HG02610 (cell line): Measurements from ENCODE around the gene ZNF594.
"Not testable (repeated sequence)": the region's sequence is repeated elsewhere in the genome, so short reads cannot be mapped to it uniquely, and the experiment has no call there.

Experiments
- ATAC-seq: cut with Tn5 transposase; IDR thresholded peaks from one replicate; pipeline ENCODE4 v1.9.1; 2021; ENCODE audit warnings: mild to moderate bottlenecking, moderate library complexity; ENCODE audit not compliant: unreplicated experiment

Gene ZNF594

DNA sequence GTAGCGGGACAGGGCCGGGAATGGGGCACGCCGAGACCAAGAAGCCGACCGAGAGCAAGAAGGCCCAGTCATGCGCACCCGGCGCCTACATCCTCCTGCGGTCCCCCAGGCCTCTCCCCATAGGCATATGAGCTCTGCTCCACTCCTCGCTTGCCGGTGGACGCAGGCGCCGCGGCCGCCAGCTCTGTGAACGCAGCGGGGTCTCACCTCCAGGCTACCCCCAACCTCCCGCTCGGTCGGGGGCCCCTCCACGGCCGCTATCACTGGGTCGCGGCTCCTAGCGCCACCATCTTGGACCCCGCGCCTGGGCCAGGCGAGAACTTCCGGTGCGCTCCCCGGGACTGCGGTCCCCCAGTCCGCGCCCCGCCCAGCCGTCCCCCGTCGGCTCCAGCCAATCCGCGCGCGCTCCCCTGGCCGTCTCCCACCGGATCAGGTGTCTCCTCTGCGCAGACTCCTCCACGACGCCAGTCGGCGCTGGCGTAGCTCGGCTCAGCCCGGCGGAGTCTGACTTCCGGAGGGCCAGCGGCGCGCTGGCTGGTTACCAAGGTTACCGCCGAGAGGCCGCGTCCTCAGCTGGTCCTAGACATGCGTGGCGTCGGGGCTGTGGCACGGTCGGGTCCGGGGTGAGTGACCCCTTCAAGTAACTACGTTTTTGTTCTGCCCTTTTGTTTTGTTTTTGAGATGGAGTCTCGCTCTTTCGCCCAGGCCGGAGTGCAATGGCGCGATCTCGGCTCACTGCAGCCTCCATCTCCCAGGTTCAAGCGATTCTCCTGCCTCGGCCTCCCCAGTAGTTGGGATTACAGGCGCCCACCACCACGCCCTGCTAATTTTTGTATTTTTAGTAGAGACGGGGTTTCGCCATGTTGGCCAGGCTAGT lies at the start of gene ZNF594:
Gene ZNF594 (minus strand): TSS at position 328 of the 877 bp plus-strand sequence. CDS start 7,612 bp downstream, outside the sequence.
- ATAC-seq = peak; percentile 95

DNA sequence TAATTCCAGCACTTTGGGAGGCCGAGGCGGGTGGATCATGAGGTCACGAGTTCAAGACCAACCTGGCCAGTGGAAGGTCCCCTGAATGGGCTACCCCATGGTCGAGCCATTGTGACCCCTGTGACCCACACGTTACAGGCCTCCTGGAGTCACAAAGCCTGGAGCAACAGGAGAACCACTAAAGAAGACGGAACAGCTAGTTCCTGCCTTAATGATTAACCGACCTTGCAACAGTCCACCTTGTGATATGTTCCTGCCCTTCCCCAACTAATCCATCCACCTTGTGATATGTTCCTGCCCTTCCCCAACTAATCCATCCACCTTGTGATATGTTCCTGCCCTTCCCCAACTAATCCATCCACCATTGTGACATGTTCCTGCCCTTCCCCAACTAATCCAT lies 48.1 kb upstream of the ZNF594 start:
- ATAC-seq = not testable (repeated sequence)

DNA sequence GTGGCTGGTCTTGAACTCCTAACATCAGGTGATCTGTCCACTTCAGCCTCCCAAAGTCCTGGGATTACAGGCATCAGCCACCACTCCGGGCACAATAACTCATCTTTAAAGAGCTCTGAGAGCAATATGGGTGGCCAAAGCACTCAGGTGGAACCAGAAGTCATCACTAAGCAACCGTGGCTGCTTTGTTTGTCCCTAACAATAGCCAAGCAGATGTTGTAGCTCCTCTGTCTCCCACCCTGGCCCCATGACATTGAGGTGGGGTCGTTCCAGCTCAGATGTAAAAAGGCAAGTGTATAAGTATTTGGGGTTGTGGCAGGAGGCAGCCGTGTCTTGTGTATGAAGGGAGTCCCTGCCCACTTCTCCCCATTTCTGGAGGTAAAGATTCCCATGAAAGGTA lies 46.7 kb upstream of the ZNF594 start:
- no peak for ATAC-seq

DNA sequence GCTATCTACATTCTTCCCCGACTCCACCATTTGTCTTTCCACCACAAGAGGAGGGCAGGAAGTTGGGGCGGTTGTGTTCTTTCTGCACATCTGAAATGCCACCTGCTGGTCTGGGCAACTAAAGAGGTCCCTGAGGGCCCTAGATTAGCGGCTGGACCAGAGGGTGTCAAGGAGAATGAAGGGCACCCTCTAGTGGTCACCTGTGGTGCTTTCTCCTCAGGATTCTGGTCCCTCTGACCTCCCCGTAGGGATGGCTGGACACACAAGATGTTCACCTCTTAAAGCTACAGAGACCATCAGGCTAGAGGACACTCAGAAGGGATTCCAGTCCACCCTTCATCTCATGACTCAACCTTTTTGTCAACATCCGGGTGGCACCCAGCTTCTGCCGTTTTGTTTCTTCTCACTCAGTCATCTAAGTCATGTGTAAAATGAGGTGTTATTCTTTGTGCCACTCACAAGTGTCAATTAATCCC lies 45.9 kb upstream of the ZNF594 start:
- no peak for ATAC-seq

DNA sequence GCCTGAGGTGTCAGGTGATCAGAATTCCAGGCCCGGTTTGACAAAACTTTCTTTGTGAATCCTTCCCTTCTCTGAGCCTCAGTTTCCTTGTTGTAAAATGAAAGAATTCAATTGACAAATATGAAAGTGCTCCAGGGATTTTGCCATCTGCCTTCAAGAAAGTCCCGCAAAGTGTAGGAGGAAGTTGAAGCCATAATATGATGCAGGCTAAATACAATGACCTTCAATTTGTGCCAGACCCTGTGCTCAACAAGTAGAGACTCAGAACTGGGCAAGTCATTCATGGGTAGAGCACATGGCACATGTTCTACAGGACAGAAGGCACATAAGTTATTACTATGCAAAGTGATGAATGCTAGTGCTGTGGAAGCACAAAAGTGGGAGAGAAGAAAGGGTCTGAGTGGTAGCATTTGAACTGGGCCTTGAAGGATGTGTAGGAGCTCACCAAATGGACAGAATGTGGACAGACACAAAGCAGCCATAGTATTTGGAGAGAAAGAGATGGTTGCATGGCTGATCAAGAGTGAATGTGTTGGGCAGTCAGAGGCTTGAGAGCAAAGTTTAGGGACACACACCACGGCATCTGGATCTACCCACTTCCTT lies 45.4 kb upstream of the ZNF594 start:
- ATAC-seq = no peak

DNA sequence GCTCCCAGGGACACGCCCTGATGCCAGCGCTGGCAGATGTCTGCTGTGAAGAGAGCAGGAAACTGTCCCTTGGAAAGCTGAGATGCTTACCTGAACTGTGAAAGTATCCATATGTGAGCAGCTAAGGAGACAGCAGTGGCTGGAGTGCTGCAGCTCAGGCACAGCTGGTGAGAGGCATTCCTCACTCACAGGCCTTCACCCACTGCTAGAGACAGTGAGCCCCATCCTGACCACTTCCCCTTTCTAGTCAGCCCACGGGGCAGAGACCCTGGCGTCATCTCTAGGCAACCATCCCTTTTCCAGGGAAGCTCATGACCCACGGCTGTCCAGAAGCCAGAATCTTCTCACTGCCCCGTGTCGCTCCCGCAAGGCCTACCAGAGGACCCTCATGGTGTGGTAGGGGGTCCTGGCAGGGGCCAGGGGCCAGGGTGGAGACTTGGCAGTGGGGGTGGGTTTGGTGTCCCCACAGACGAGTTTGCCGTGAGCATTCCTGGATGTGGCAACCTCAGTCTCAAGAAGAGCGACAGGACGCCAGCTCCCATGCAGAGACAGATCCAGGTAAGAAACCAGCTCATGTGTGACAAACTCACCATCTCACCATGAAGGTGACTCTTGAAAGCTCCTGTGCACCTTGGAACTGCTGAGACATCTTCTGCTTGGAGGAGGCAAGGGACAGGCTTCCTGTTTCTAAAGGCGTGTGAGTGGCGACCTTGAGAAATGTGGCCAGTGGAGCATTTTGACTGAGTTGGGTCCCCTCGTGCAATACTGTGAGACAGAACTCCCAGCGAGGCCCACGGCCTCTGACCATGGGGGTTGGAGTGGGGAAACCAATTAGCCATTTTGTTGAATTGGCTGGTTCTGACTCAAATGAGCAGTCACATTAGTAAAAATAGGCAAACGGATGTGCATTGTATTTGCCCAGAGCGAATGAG lies 43.2 kb upstream of the ZNF594 start, which contains the start of gene SCIMP:
Gene SCIMP (minus strand): TSS at position 216 of the 932 bp plus-strand sequence. CDS start 105 bp downstream, at position 111.
- ATAC-seq = peak; percentile 63

DNA sequence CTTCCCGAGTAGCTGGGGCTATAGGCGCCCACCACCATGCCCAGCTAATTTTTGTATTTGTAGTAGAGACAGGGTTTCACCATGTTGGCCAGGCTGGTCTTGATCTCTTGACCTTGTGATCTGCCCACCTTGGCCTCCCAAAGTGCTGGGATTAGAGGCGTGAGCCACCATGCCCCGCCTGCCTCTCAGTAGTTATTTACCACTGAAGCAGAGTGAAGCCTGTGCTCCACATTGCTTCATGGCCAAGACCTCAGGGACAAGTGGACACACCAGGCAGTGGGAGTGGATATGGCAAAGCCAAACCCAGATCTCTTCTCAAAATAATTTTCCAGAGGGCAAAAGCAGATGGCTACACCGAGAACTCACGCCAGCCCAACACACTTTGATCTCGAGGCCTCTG lies 41.8 kb upstream of the ZNF594 start:
- ATAC-seq = not testable (repeated sequence)

DNA sequence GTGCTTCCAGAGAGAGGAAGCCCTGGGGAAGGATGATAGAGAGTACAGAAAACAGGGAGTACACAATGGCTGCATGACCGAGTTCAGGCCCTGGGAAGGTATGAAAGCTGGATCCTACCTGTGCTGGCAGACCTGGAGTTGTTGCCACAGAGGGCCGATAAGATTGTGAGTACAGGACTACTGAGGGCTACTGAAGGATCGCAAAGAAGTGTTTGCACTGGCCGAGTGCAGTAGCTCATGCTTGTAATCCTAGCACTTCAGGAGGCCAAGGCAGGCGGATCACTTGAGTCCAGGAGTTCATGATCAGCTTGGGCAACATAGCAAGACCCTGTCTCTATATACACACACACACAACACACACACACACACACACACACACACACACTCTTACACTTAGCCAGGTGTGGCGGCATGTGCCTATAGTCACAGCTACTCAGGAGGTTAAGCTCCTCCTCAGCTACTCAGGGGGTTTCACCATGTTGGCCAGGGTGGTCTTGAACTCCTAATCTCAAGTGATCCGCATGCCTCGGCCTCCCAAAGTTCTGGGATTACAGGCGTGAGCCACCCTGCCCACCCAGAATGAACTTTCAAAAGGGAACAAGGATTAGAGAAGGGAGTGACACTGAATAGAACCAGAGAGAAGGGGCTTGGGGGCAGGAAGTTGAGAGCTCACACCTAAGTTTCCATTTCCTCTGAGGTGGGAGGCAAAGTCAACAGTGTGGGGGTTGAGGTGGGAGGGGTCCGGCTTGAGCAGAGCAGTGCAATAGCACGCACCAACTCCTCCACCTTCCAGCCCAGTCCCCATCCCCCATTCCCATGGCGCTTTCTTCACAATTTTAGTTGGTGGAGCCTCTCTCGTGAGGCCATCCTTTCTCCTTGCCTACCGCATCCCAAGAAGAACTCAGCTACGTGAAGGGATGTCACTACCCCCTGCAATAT lies 35.5 kb upstream of the ZNF594 start:
- ATAC-seq = peak; percentile 38

DNA sequence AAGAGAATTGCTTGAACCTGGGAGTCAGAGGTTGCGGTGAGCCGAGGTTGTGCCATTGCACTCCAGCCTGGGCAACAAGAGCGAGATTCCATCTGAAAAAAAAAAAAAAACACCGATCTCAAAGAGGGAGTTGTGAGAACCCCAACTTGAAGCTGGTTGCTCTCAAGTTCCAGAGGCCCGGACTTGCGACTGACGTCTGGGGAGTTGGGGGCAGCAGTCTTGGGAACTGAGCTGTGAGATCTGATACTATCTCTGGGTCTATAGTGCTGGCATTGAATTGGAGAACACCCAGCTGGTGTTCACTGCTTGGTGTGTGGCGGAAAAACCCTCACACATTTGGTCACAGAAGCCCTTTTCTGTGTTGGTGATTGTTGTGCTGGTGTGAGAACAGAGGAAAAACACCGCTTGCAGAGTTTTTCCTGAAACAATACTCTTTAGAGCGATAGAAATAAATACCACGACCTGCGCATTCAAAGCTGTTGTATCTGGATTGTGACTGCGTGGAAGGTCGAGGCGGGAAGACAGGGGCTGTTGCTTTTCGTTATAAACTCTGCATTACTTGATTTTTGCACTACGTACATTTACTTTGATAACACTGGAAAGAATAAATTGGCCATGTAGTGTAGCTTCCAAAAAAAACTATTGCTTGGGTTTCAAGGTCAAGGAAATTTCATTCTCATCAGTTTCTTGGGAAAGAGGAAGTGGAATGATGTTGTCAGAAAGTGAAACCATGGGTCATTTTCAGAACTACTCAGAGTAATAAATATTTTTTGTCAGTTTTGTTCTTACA lies 34.2 kb upstream of the ZNF594 start:
- peak; percentile 41 for ATAC-seq

DNA sequence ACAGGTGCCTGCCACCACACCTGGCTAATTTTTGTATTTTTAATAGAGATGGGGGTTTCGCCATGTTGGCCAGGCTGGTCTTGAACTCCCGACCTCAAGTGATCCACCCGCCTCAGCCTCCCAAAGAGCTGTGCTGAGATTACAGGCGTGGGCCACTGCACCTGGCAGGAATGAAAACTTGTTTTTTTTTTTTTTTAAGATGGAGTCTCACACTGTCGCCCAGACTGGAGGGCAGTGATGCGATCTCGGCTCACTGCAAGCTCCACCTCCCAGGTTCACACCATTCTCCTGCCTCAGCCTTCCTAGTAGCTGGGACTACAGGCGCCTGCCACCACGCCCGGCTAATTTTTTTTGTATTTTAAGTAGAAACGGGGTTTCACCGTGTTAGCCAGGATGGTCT lies 30.2 kb upstream of the ZNF594 start:
- ATAC-seq = not testable (repeated sequence)

DNA sequence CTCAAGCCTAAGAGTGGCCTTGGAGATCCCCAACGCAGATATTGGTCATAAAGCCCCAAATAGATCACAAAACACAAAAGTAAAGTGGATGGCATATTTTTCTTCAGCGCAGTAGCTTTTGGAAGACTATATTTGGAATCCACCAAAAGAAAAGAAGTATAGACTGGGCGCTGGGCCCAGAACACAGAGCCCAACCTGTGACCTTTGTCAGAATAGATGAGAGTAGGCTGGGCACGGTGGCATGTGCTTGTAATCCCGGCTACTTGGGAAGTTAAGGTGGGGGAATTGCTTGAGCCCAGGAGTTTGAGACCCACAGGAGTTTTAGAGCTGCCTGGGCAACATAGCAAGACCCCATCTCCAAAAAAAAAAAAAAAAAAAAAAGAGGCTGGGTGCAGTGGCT lies 28.4 kb upstream of the ZNF594 start:
- no peak for ATAC-seq

DNA sequence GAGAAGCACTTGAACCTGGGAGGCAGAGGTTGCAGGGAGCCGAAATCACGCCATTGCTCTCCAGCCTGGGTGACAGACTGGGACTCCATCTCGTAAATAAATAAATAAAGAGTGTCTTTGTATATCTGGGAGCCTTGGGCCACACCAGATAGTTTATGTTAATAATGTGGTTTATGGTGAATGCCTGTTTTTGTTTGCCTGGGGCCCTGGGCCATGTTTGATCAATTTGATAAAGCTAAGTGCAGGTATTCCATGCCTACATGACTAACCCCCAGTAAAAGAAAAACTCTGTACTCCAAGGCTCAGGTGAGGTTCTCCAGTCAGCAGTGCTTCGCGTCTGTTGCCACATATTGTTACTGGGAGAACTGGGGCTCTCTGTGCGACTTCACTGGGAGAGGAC lies 27.9 kb upstream of the ZNF594 start:
- no peak for ATAC-seq

DNA sequence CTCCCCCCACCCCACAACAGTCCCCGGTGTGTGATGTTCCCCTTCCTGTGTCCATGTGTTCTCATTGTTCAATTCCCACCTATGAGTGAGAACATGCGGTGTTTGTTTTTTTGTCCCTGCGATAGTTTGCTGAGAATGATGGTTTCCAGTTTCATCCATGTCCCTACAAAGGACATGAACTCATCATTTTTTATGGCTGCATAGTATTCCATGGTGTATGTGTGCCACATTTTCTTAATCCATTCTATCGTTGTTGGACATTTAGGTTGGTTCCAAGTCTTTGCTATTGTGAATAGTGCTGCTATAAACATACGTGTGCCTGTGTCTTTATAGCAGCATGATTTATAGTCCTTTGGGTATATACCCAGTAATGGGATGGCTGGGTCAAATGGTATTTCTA lies 25.9 kb upstream of the ZNF594 start:
- ATAC-seq = not testable (repeated sequence)

DNA sequence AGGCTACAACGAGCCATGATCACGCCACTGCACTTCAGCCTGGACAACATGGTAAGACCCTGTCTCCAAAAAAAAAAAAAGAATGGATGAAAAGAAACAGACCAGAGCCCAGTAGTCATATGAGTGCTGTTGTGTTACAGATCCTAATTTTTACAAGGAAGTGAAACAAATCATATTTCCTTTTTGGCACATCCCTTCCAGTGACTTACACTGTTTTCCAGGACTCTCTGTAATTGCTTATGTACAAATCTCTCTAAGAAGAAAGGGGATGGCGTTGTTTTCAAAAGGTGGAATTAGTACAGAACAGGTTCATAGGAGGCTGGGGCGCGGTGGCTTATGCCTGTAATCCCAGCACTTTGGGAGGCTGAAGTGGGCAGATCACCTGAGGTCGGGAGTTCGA lies 19.8 kb upstream of the ZNF594 start:
- no peak for ATAC-seq

DNA sequence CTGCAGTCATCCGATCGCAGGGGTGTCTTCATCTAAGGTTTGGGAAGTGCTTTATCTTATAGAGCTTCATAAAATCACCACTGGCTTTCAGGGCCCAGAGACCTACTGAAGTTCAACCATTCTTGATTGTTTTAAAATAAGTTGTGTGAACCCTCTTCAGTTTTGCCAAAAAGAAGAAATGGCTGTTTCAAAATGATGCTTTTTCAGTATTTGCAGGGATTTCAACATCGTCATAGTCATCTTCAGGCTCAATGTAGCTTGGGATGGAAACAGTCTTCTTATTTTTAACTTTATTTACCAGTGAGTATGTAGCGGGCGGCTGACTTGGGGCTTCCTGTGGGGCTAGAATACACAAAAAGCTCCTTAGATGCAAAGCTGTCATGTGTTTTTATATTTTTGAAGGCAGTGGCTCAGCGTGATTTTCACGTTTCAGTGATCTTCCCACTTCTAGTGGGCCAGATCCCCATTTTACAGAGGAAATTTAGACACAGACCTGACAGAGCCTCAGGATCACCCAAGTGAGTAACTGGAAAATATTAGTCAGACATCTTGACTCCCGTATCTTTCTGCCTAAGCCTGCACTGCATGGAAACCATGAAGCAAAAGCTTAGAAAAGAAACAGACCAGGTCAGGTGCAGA lies 19.1 kb upstream of the ZNF594 start:
- peak; percentile 35 for ATAC-seq

DNA sequence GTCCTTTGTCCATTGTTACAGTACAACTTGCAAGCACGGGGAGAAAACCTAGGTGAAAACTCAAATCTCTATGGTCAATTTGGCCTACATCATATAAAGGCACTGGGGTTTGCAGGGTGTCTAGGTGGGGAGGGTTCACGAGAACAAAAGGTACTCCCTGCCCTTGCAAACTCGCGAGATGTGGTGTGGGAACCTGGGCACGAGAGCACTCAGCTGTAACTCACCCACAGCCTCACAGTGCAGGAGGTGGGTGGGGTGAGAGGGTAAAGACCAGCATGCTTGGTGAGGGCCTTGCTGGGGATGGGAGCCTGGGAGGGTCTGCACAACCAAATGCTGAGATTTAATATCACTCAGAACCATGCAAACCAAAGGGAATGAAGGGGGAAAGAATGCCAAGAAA lies 18.4 kb upstream of the ZNF594 start:
- no peak for ATAC-seq

DNA sequence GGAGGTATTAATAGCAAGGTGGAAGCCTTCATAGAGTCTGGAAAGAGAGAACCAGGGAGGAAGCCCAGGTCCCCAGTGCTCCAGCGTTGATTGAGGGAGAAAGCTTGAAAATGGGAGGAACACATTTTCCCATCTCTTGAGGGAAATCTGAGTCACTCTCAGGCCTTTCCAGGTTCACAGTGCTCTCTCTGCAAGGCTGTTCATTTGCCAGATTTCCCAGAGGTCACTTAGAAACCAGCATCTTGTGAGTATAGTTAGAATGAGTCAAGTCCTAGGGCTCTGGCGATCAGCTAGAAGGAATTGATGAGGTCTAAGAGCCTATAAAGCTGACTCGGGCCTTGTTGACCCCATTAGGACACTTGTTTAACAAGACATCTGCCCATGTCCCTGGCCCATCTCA lies 17.7 kb upstream of the ZNF594 start:
- no peak for ATAC-seq

DNA sequence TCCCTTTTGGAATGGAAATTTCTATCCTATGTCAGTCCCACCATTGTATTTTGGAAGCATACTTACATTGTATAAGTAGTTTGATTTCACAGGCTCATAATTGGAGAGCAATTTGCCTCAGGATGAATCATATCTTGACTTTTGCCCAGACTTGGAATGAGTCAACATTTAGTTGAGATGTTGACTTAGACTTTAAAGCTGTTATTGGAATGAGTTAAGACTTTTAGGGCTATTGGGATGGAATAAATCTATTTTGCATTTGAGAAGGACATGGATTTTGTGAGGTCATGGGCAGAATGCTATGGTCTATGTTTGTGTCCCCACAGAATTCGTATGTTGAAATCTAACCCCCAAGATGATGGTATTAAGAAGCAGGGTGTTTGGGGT lies 12.2 kb upstream of the ZNF594 start:
- no peak for ATAC-seq
